GM12875 (cell line): ENCODE measurements around the gene SELP.

Experiments used
- H3K4me3 ChIP-seq: one replicate; pipeline ENCODE4 v1.5.1; 2011; ENCODE audit warnings: low read depth, low read length, control low read depth
- CTCF ChIP-seq: IDR thresholded peaks from 2 replicates; pipeline ENCODE4 v1.5.1; 2011; ENCODE audit warnings: low read depth, mild to moderate bottlenecking, control low read depth, inconsistent platforms, low read length, moderate library complexity, borderline replicate concordance; ENCODE audit not compliant: insufficient read depth

Gene SELP

DNA sequence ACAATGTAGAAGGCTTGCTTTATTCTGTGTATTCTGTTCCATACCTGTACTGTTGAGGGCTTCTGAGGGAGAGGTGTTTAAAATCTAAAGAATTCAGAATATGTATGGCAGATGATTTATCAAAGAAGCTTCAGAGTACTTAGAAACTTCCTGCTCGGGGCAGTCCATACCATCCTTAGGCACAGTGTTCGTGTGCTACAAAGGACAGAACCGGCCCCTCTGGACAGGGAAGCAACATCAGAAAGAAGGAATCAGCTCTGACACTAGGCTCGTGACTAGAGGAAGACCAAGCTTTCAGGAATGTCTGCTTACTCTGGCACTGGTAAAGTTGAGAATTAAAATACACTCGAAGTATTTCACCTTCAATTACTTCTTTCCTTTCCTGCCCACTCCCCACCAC is 14.1 kb downstream of the SELP start:
- no peak for TF ChIP-seq CTCF
- no peak overlapping the region for H3K4me3 ChIP-seq

DNA sequence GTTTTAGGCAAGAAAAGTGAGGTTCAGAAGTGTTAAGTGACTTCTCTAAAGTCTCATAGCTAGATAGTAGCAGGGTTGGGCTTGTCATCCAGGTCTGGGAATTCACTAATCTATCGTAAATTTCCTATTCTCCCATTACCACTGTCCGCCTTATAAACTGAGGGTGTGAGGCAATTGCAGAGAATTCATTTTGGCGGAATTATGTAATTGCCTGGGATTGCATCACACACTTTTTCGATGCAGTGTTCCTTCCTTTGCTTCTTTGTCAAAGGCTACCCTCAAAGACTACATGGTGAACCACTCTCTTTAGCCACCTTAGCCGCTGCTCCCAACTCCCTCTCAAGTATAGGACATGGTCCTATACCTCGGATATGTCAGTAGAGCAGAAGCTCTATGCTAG is 19.1 kb downstream of the SELP start:
- no peak overlapping the region for H3K4me3 ChIP-seq
- no peak for TF ChIP-seq CTCF

- no peak overlapping the region for H3K4me3 ChIP-seq
- TF ChIP-seq CTCF = no peak
Observed at GRCh38 chr1:169610108-169610507, 19.8 kb downstream of the SELP start.

DNA sequence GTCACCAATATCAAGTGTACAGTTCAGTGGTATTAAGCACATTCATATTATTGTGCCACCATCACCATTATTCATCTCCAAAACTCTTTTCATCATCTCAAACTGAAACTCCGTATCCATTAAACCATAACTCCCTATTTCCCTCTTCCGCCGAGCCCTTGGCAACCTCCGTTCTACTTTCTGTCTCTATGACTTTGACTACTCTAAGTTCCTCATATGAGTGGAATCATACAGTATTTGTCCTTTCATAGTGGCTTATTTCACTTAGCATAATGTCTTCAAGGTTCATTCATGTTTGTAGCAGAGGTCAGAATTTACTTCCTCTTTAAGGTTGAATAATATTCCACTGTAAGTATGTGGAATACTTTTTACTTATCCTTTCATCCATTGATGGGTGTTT is 21.7 kb downstream of the SELP start:
- TF ChIP-seq CTCF = no peak
- no peak overlapping the region for H3K4me3 ChIP-seq

DNA sequence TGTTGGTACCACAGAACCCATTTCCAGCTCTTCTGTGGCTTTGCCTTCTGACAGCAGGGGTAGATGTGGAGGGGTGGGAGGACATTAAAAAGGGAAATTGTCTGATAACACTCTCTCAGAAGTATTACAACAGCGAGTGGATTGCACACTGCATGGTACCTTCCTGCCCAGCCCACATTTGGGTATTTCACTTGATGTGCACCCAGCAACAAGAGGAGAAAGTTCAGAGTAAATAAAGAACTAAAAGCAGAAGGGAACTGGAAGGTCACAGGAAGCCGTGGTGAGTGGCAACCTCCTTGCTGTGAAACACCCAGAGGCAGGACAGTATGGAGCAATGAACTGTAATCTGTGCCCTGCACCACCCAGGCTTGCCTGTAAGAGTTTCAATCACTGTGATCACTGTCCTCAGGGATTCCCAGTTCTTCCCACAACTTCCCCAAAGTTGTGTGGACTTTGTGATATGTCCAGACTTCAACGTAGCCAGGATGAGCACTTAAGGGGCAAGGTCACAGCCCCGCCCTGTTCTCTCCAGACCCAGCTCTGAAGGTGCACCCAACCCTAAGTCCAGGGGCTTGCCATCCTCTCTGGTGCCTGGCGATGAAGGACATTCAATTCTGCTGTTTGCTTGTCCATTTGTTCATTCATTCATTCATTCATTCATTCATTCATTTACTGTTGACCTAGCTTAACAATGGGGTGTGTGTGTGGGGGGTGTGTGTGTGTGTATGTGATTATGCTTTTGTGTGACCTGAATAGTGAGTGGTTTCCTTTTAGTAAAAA is 25.0 kb downstream of the SELP start:
- TF ChIP-seq CTCF = no peak
- no peak overlapping the region for H3K4me3 ChIP-seq

DNA sequence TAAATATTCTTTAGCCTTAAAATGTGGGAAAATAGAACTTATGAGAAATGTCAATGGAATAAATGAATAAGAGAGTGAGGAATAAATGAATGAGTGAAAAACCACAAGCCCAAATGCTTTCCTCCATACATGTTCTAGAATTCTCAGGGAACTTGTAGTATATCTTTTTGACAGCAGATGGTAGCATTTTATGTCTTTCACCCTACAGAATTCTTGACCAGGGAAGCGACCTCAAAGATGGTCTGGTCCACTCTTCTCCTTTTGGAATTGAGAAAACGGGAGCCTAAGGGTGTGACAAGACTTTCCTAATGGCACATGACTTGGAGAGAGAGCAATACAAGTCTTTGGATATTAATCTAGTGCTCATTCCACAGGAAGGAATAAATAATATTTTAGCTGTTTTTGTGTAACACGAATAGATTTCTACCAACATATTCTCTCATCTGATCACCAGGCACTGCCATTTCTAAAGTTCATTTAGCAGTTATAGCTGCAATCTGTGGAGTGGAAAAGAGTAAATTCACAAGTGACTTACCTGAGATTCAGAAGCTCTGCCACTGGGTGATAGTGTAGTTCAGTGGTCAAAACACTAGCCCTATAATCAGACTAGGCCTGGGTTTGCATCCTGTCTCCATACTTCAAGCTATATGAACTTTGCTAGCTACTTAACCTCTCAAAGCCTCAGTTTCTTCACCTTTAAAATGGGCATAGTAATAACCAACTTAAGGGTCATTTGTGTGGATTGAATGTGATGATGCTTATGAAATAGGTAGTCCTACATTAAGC is 28.6 kb downstream of the SELP start:
- TF ChIP-seq CTCF = peak; percentile 21; the same call in 1 of the 2 replicates
- H3K4me3 ChIP-seq = no peak overlapping the region
